Endothelial cell of umbilical vein (primary cell): ENCODE data around the gene CHRNE. TPM values are rescaled to one million over a fixed set of nuclear protein-coding genes. Genes with fewer than 3 reads are reported as not detected.

Source experiments
- BruUV-seq: library from RNA; stranded (reverse); fragments of 400-500 nt; replicated peaks from 2 replicates; lab custom pipeline; 2021; lab: Mats Ljungman, UMichigan
- CTCF ChIA-PET: fragments of 300-600, 350-600 bp; sonication (Branson Sonifier 250); formaldehyde crosslinking; loops from one replicate; lab custom pipeline; 2021; ENCODE audit warnings: antibody characterized with exemption, inconsistent platforms; lab: Charles Lee
- POLR2A ChIA-PET: fragments of 300-600, 350-600 bp; sonication (Branson Sonifier 250); formaldehyde crosslinking; loops from one replicate; lab custom pipeline; 2021; ENCODE audit warnings: antibody characterized with exemption, inconsistent platforms; lab: Charles Lee
- DNase-seq: peaks from one replicate; pipeline ENCODE4 v3.0.0-alpha.2; 2011; ENCODE audit warnings: low read depth, low spot score
- FAIRE-seq: peaks from 2 replicates; lab custom pipeline; 2011; peaks lifted over from hg19 to GRCh38; lab: Jason Lieb, UNC
- H2AFZ ChIP-seq: 2 replicates; pipeline ENCODE4 v1.6.0; 2012; ENCODE audit warnings: low read depth, low read length, control low read depth, inconsistent platforms
- H3K27ac ChIP-seq: 2 replicates; pipeline ENCODE4 v1.5.1; 2011; ENCODE audit warnings: low read depth, mild to moderate bottlenecking, control low read depth, low read length, moderate library complexity; ENCODE audit not compliant: insufficient read depth
- H3K27me3 ChIP-seq, 2 experiments: 2 replicates each; pipeline versions ENCODE4 v1.6.0 to v1.6.1; 2011; ENCODE audit warnings: low read length in 2 of 2, mixed read lengths in 1 of 2; ENCODE audit not compliant: control insufficient read depth in 2 of 2, insufficient read depth in 2 of 2
- H3K36me3 ChIP-seq, 2 experiments: 2 replicates in 1 of 2; 3 replicates in 1 of 2; pipeline ENCODE4 v1.5.1; 2011; ENCODE audit warnings: low read length in 2 of 2, mild to moderate bottlenecking in 1 of 2, moderate library complexity in 1 of 2; ENCODE audit not compliant: control insufficient read depth in 2 of 2, insufficient read depth in 2 of 2; ENCODE audit errors: extremely low read depth in 1 of 2
- H3K4me1 ChIP-seq: 3 replicates; pipeline ENCODE4 v1.5.1; 2011; ENCODE audit warnings: mild to moderate bottlenecking, low read length; ENCODE audit not compliant: control insufficient read depth, insufficient read depth; ENCODE audit errors: extremely low read depth
- H3K4me2 ChIP-seq: 2 replicates; pipeline ENCODE4 v1.6.1; 2011; ENCODE audit warnings: low read length, control low read depth, mixed read lengths; ENCODE audit not compliant: insufficient read depth
- H3K4me3 ChIP-seq, 3 experiments: fragments of 200-600 bp in 1 of 3; sonication (generic), shearing (Covaris generic) in 1 of 3; replicated peaks in 1 of 3; 2 replicates each; pipeline ENCODE4 v1.5.1; 2011 to 2016; ENCODE audit warnings: control low read depth in 3 of 3, low read length in 3 of 3, mild to moderate bottlenecking in 2 of 3, inconsistent platforms in 1 of 3, low read depth in 1 of 3, moderate library complexity in 1 of 3; ENCODE audit not compliant: insufficient read depth in 1 of 3
- H3K79me2 ChIP-seq: 2 replicates; pipeline ENCODE4 v1.6.0; 2012; ENCODE audit warnings: low read length, inconsistent platforms; ENCODE audit not compliant: control insufficient read depth, insufficient read depth
- H3K9ac ChIP-seq: replicated peaks from 2 replicates; pipeline ENCODE3; 2011; ENCODE audit warnings: low read length, control low read depth; ENCODE audit not compliant: insufficient read depth; ENCODE audit errors: extremely low read depth
- H3K9me1 ChIP-seq: replicated peaks from 3 replicates; pipeline ENCODE4 v1.6.0; 2011; ENCODE audit warnings: mild to moderate bottlenecking, low read length; ENCODE audit not compliant: control insufficient read depth, insufficient read depth; ENCODE audit errors: extremely low read depth
- H3K9me3 ChIP-seq: replicated peaks from 2 replicates; pipeline ENCODE4 v1.5.1; 2012; ENCODE audit warnings: low read length, inconsistent platforms; ENCODE audit not compliant: control insufficient read depth, insufficient read depth
- H4K20me1 ChIP-seq: replicated peaks from 2 replicates; pipeline ENCODE3; 2011; ENCODE audit warnings: mild to moderate bottlenecking, low read length; ENCODE audit not compliant: control insufficient read depth, insufficient read depth; ENCODE audit errors: extremely low read depth
- FOS ChIP-seq: IDR thresholded peaks from 2 replicates; pipeline ENCODE4 v1.6.1; 2011; ENCODE audit warnings: mild to moderate bottlenecking, low read length, moderate library complexity, borderline replicate concordance; ENCODE audit not compliant: insufficient read depth
- GATA2 ChIP-seq: IDR thresholded peaks from 2 replicates; pipeline ENCODE4 v1.7.0; 2011; ENCODE audit warnings: low read depth, mild to moderate bottlenecking, moderate library complexity, mixed read lengths, low read length; ENCODE audit not compliant: insufficient read length, insufficient read depth
- JUN ChIP-seq: IDR thresholded peaks from 2 replicates; pipeline ENCODE4 v1.6.1; 2011; ENCODE audit warnings: borderline replicate concordance, low read depth; ENCODE audit not compliant: insufficient read length, insufficient read depth
- POLR2AphosphoS5 ChIP-seq: IDR thresholded peaks from 2 replicates; pipeline ENCODE4 v1.6.1; 2012; ENCODE audit warnings: low read depth, mild to moderate bottlenecking, control low read depth, low read length, moderate library complexity; ENCODE audit not compliant: insufficient read depth
- dilution Hi-C: fragments of 300-500 bp; cut with MboI; formaldehyde crosslinking; loops from one replicate; pipeline ENCODE4 v1.15.0; 2019; ENCODE audit warnings: low sequenced_read_pairs; ENCODE audit not compliant: extremely low pct_ligation_motif_present
- intact Hi-C: fragments of 100-400 bp; cut with micrococcal nuclease; formaldehyde crosslinking; loops from one replicate; pipeline ENCODE4 v1.10.0; 2022
- polyA plus RNA-seq, 4 experiments: library from polyadenylated mRNA; depleted of rRNA in 3 of 4; stranded (reverse) in 3 of 4; unstranded in 1 of 4; fragments of >200 nt; gene quantifications; 2 replicates each; pipeline versions ENCODE4 v1.2.1 to v1.2.3, GENCODE V29; 2011 to 2012; ENCODE audit warnings: missing spikeins in 1 of 4
- total RNA-seq: library from RNA; stranded (reverse); gene quantifications from 2 replicates; pipeline ENCODE4 v1.2.3, GENCODE V29; 2021
- TF ChIP-seq, protein P1 (sequence below), 2 donors: IDR thresholded peaks; 1 replicate in 1 of 2; 2 replicates in 1 of 2; pipeline ENCODE4 v1.5.1; 2011; ENCODE audit warnings: low read length in 2 of 2, mild to moderate bottlenecking in 2 of 2, moderate library complexity in 2 of 2, control low read depth in 1 of 2, inconsistent platforms in 1 of 2, low read depth in 1 of 2; ENCODE audit not compliant: insufficient read depth in 1 of 2; ENCODE audit errors: extremely low read depth in 1 of 2

Gene CHRNE
- total and polyA plus RNA-seq, 2 donors (not counting 3 experiments of a cell fraction or from before 2014, with no cell fraction given), result 0.84 to 1.1 TPM

DNA sequence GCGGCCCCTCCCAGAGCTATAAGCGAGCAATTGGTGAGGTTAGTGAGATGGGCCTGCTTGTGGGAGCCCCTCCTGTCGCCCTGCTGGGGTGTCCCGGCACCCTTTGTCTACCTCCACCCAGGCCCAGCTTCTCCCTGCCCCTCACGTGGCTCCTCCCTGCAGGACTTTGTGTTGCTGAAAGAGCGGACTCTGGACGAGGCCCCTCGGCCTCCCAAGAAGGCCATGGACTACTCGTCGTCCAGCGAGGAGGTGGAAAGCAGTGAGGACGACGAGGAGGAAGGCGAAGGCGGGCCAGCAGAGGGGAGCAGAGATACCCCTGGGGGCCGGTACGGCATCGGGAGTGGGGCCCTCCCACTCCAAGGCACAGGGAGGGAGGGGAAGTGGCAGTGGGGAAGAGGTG lies 9.6 kb downstream of the CHRNE start:
- no peak overlapping the region for H3K4me2 ChIP-seq
- no peaks in the 10 kb centered on the region for H3K27me3 ChIP-seq
- no peak for DNase-seq
- CTCF ChIA-PET, result no interaction called here
- TF ChIP-seq POLR2AphosphoS5 (no peak), FOS (no peak), JUN (no peak), GATA2 (no peak)
- TF ChIP-seq, protein P1, sequence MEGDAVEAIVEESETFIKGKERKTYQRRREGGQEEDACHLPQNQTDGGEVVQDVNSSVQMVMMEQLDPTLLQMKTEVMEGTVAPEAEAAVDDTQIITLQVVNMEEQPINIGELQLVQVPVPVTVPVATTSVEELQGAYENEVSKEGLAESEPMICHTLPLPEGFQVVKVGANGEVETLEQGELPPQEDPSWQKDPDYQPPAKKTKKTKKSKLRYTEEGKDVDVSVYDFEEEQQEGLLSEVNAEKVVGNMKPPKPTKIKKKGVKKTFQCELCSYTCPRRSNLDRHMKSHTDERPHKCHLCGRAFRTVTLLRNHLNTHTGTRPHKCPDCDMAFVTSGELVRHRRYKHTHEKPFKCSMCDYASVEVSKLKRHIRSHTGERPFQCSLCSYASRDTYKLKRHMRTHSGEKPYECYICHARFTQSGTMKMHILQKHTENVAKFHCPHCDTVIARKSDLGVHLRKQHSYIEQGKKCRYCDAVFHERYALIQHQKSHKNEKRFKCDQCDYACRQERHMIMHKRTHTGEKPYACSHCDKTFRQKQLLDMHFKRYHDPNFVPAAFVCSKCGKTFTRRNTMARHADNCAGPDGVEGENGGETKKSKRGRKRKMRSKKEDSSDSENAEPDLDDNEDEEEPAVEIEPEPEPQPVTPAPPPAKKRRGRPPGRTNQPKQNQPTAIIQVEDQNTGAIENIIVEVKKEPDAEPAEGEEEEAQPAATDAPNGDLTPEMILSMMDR (IDR thresholded peaks at IDR 0.05; ENCODE audit: extremely low read depth in 1 of 2, insufficient read depth in 1 of 2, low read depth in 1 of 2, low read length in 2 of 2), result no peak
- intact Hi-C loops, result no loop called here
- no peak overlapping the region for H3K9ac ChIP-seq
- no peak for FAIRE-seq
- H3K9me3 ChIP-seq, result no peaks in the 10 kb centered on the region
- dilution Hi-C loops, result no loop called here
- no peaks in the 10 kb centered on the region for H3K79me2 ChIP-seq
- no peaks in the 10 kb centered on the region for H3K9me1 ChIP-seq
- H2AFZ ChIP-seq, result no peak overlapping the region
- no peaks in the 10 kb centered on the region for H4K20me1 ChIP-seq
- BruUV-seq, result no TSS peak
- peaks cover 0 to 65% of the 10 kb centered on the region in 2 experiments for H3K36me3 ChIP-seq
- no peaks in the 10 kb centered on the region for H3K4me1 ChIP-seq
- no peak overlapping the region for H3K27ac ChIP-seq
- no peak overlapping the region for H3K4me3 ChIP-seq
- POLR2A ChIA-PET, result no interaction called here
